Progenitor cell of endocrine pancreas (in vitro differentiated cells): ENCODE results near the gene ELOVL2. TPM values are rescaled to one million over a fixed set of nuclear protein-coding genes. Genes with fewer than 3 reads are reported as not detected.
"Not testable (repeated sequence)": the region's sequence is repeated elsewhere in the genome, so short reads cannot be mapped to it uniquely, and the experiment has no call there.

Experiments used
- DNase-seq: peaks from one replicate; pipeline ENCODE4 v3.0.0; 2021; ENCODE audit warnings: low spot score; ENCODE audit not compliant: unreplicated experiment
- H3K27ac Mint-ChIP-seq: 2 replicates; pipeline ENCODE4 v1.8.0; 2021; ENCODE audit warnings: mild to moderate bottlenecking, moderate library complexity, mixed read lengths
- H3K27me3 Mint-ChIP-seq: 2 replicates; pipeline ENCODE4 v1.8.0; 2021; ENCODE audit warnings: mixed read lengths
- H3K36me3 Mint-ChIP-seq: 2 replicates; pipeline ENCODE4 v1.8.0; 2022; ENCODE audit warnings: mixed read lengths; ENCODE audit not compliant: insufficient read depth
- H3K4me1 Mint-ChIP-seq: 2 replicates; pipeline ENCODE4 v1.8.0; 2021; ENCODE audit warnings: low read depth, mixed read lengths
- H3K4me3 Mint-ChIP-seq: 2 replicates; pipeline ENCODE4 v1.8.0; 2021; ENCODE audit warnings: low read depth, mild to moderate bottlenecking, moderate library complexity, mixed read lengths
- H3K9me3 Mint-ChIP-seq: 2 replicates; pipeline ENCODE4 v1.8.0; 2021; ENCODE audit warnings: low read depth, mixed read lengths
- total RNA-seq: library from RNA; stranded (reverse); gene quantifications from 2 replicates; pipeline ENCODE4 v1.2.1, GENCODE V29; 2021
- TF ChIP-seq, protein P1 (sequence below): fragments of 200-600 bp; sonication (generic); IDR thresholded peaks from one replicate; pipeline ENCODE4 v1.5.0; 2021; ENCODE audit warnings: antibody characterized with exemption, mild to moderate bottlenecking; ENCODE audit not compliant: unreplicated experiment

The ELOVL2 gene
- total RNA-seq, 1 donor from 2014 or later, result 5.6 TPM

DNA sequence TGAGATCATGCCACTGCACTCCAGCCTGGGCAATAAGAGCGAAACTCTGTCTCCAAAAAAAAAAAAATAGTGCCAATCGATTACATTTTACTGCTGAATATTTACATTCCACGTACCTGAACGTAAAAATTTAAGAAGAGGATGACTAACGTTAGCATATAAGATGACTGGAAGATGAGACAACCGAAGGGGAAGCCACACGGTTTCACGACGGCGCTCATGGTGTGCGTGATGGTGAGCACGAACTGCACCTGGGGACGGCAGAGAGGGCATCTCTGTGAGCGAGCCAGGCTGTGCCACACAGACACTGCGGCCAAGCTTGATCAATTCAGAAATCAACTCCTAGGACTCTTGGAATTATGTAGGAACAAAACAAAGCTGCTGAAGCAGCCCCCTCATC, 54.5 kb downstream of the ELOVL2 start:
- H3K4me1 Mint-ChIP-seq, result peaks cover 4% of the 10 kb centered on the region
- no peak overlapping the region for H3K4me3 Mint-ChIP-seq
- TF ChIP-seq, protein P1, sequence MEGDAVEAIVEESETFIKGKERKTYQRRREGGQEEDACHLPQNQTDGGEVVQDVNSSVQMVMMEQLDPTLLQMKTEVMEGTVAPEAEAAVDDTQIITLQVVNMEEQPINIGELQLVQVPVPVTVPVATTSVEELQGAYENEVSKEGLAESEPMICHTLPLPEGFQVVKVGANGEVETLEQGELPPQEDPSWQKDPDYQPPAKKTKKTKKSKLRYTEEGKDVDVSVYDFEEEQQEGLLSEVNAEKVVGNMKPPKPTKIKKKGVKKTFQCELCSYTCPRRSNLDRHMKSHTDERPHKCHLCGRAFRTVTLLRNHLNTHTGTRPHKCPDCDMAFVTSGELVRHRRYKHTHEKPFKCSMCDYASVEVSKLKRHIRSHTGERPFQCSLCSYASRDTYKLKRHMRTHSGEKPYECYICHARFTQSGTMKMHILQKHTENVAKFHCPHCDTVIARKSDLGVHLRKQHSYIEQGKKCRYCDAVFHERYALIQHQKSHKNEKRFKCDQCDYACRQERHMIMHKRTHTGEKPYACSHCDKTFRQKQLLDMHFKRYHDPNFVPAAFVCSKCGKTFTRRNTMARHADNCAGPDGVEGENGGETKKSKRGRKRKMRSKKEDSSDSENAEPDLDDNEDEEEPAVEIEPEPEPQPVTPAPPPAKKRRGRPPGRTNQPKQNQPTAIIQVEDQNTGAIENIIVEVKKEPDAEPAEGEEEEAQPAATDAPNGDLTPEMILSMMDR, result no peak
- H3K27me3 Mint-ChIP-seq, result no peaks in the 10 kb centered on the region
- H3K36me3 Mint-ChIP-seq, result peaks cover 6% of the 10 kb centered on the region
- H3K27ac Mint-ChIP-seq, result no peak overlapping the region
- DNase-seq, result no peak
- H3K9me3 Mint-ChIP-seq, result no peaks in the 10 kb centered on the region

DNA sequence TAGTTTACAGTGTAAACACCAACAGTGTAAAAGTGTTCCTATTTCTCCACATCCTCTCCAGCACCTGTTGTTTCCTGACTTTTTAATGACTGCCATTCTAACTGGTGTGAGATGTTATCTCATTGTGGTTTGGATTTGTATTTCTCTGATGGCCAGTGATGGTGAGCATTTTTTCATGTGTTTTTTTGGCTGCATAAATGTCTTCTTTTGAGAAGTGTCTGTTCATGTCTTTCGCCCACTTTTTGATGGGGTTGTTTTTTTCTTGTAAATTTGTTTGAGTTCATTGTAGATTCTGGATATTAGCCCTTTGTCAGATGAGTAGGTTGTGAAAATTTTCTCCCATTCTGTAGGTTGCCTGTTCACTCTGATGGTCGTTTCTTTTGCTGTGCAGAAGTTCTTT, 59.1 kb downstream of the ELOVL2 start:
- not testable (repeated sequence) for H3K36me3 Mint-ChIP-seq, H3K27ac Mint-ChIP-seq, DNase-seq

DNA sequence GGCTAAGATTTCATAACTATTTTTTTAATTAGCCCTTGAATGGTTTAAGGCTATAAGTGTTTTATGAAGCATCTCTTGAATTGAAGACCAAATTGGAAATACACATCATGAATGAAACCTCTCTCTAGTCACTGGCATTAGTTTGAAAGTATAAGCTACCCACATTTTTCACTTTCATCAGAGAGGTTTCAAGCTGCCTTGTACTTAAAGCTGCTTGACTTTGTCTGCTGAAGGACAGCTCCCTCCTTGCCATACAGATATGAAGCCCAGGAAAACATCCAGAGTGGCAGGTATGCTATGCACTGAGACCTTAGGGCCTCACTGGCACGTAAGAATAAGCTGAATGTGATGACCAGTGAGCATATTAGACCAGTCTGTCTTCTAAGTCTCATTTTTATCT, 62.7 kb downstream of the ELOVL2 start:
- no peak for DNase-seq
- H3K27me3 Mint-ChIP-seq, result no peaks in the 10 kb centered on the region
- no peaks in the 10 kb centered on the region for H3K4me1 Mint-ChIP-seq
- H3K4me3 Mint-ChIP-seq, result no peak overlapping the region
- no peak overlapping the region for H3K27ac Mint-ChIP-seq
- H3K9me3 Mint-ChIP-seq, result no peaks in the 10 kb centered on the region
- TF ChIP-seq, protein P1, result no peak
- H3K36me3 Mint-ChIP-seq, result peaks cover 7% of the 10 kb centered on the region

More for the DNA sequence above, 59.1 kb downstream of the ELOVL2 start:
- H3K4me3 Mint-ChIP-seq, H3K4me1 Mint-ChIP-seq, H3K27me3 Mint-ChIP-seq, H3K9me3 Mint-ChIP-seq: not testable (repeated sequence)

DNA sequence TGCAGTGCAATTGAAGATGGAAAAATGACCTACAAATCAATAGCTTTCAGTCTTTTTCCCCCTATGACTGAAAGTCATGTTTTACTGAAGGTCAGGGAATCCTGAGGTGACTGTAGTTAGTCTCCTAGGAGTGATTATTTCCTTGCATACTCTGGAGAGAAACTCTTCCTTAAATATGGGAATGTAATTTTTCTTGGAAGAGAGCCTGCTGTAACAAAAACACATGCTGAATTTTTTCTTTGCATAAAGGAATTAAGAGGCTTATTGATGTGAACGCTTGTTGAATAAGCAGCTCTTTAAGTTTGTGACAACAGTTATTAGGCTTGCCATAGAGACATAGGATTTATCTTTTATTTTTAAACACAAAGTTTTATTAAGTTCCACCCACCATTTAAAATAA, 64.5 kb downstream of the ELOVL2 start:
- DNase-seq, result no peak
- Mint-ChIP-seq H3K27me3 (no peaks in the 10 kb centered on the region), H3K27ac (no peak overlapping the region), H3K36me3 (peaks cover 5% of the 10 kb centered on the region), H3K4me3 (no peak overlapping the region), H3K9me3 (no peaks in the 10 kb centered on the region), H3K4me1 (no peaks in the 10 kb centered on the region)
- TF ChIP-seq, protein P1, result no peak

DNA sequence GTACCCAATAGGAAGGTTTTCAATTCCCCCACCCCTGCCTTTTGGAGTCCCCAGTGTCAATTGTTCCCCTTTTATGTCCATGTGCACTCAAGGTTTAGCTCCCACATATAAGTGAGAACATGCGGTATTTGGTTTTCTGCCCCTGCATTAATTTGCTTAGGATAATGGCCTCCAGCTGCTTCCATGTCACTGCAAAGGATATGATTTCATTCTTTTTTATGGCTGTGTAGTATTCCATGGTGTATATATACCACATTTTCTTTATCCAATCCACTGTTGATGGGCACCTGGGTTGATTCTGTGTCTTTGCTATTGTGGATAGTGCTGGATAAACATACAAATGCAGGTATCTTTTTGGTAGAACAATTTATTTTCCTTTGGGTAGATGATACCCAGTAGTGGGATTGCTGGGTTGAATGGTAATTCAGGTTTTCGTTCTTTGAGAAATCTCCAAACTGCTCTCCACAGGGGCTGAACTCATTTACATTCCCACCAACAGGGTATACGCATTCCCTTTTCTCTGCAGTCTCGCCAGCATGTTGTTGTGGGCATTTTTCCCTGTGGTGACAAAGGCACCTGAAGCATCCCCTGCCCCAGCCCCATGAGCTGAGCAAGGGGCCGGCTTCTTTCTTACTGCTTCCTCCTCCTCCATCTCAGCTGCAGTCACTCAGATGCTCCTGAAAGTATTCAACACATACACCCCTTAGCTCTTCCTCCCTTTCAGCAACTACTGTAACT, 66.7 kb downstream of the ELOVL2 start:
- peaks cover 2% of the 10 kb centered on the region for H3K36me3 Mint-ChIP-seq
- no peaks in the 10 kb centered on the region for H3K4me1 Mint-ChIP-seq
- H3K27me3 Mint-ChIP-seq, result no peaks in the 10 kb centered on the region
- H3K4me3 Mint-ChIP-seq, result no peak overlapping the region
- no peaks in the 10 kb centered on the region for H3K9me3 Mint-ChIP-seq
- DNase-seq, result no peak
- no peak overlapping the region for H3K27ac Mint-ChIP-seq
- TF ChIP-seq, protein P1, result no peak

DNA sequence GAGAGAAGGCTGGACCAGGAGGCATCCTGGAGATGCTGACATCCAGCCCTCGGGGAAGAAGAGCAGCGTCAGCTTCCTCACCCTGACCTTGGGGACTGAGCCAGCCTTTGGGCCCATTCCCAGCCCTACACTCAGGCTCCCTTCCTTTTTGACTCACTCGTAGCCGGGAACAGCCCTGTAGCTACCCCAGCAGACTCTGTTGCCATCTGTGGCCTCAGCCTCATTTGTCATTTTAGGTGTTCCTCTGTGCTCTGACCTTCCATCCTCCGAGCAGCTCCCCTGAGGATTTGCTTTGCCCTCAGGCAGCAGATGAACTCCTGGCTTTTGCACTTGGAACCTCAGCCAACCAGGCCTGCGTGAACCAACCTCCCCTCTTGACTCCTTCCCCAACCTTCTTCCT, 67.5 kb downstream of the ELOVL2 start:
- TF ChIP-seq, protein P1, result no peak
- Mint-ChIP-seq H3K4me1 (no peaks in the 10 kb centered on the region), H3K4me3 (no peak overlapping the region), H3K36me3 (peaks cover 2% of the 10 kb centered on the region), H3K9me3 (no peaks in the 10 kb centered on the region), H3K27ac (no peak overlapping the region), H3K27me3 (no peaks in the 10 kb centered on the region)
- DNase-seq, result no peak
